A673 (cell line): ENCODE data around the gene KCNMA1. TPM values are rescaled to one million over a fixed set of nuclear protein-coding genes. Genes with fewer than 3 reads are reported as not detected.

Source experiments
- BruUV-seq: library from RNA; stranded (reverse); fragments of 400-500 nt; replicated peaks from 2 replicates; lab custom pipeline; 2021; lab: Mats Ljungman, UMichigan
- CTCF ChIA-PET: fragments of 300-600 bp; sonication (Branson Sonifier 250); formaldehyde crosslinking; loops from one replicate; lab custom pipeline; 2022; ENCODE audit warnings: antibody characterized with exemption; lab: Charles Lee
- POLR2A ChIA-PET: fragments of 300-600 bp; sonication (Branson Sonifier 250); formaldehyde crosslinking; loops from one replicate; lab custom pipeline; 2022; ENCODE audit warnings: antibody characterized with exemption; ENCODE audit not compliant: low non-redundant PET; lab: Charles Lee
- DNase-seq: peaks from one replicate; pipeline ENCODE4 v3.0.0-alpha.2; 2015; ENCODE audit warnings: low spot score
- H3K27ac ChIP-seq: fragments of 200-600 bp; sonication (generic); 2 replicates; pipeline ENCODE4 v1.5.1; 2016; ENCODE audit warnings: mixed run types, low read depth, mild to moderate bottlenecking, mixed read lengths, antibody characterized with exemption, low read length; ENCODE audit not compliant: poor library complexity, severe bottlenecking
- H3K27me3 ChIP-seq: fragments of 200-600 bp; sonication (generic); replicated peaks from 2 replicates; pipeline ENCODE4 v1.6.1; 2017; ENCODE audit warnings: mixed run types, low read depth, mild to moderate bottlenecking, mixed read lengths, antibody characterized with exemption, low read length; ENCODE audit not compliant: insufficient read depth, poor library complexity
- H3K36me3 ChIP-seq: fragments of 200-600 bp; sonication (generic); 2 replicates; pipeline ENCODE4 v1.6.1; 2016; ENCODE audit warnings: mixed run types, mild to moderate bottlenecking, mixed read lengths, antibody characterized with exemption, low read length; ENCODE audit not compliant: insufficient read depth, poor library complexity, severe bottlenecking
- H3K4me1 ChIP-seq: fragments of 200-600 bp; sonication (generic); 2 replicates; pipeline ENCODE4 v1.6.1; 2017; ENCODE audit warnings: mixed run types, mild to moderate bottlenecking, mixed read lengths, antibody characterized with exemption, low read length; ENCODE audit not compliant: insufficient read depth, poor library complexity, severe bottlenecking
- H3K4me3 ChIP-seq: fragments of 200-600 bp; sonication (generic); 2 replicates; pipeline ENCODE4 v1.5.1; 2016; ENCODE audit warnings: low read depth, mixed run types, mild to moderate bottlenecking, mixed read lengths, low read length; ENCODE audit not compliant: poor library complexity, severe bottlenecking
- H3K9me3 ChIP-seq: fragments of 200-600 bp; sonication (generic); 2 replicates; pipeline ENCODE4 v1.6.1; 2016; ENCODE audit warnings: mixed run types, low read depth, mild to moderate bottlenecking, mixed read lengths, antibody characterized with exemption, low read length; ENCODE audit not compliant: poor library complexity, severe bottlenecking
- CTCF ChIP-seq: fragments of 300-800, 200-600 bp; sonication (generic); conservative IDR thresholded peaks from 2 replicates; pipeline ENCODE4 v1.5.1; 2017; ENCODE audit warnings: low read depth, mild to moderate bottlenecking, antibody characterized with exemption, low read length, moderate library complexity, mixed read lengths
- EZH2 ChIP-seq: fragments of 200-600 bp; sonication (generic); IDR thresholded peaks from 2 replicates; pipeline ENCODE4 v1.6.1; 2017; ENCODE audit warnings: borderline replicate concordance, low read depth, mild to moderate bottlenecking, mixed read lengths, antibody characterized with exemption, low read length; ENCODE audit not compliant: poor library complexity, severe bottlenecking
- intact Hi-C: fragments of 100-400 bp; cut with micrococcal nuclease; formaldehyde crosslinking; loops from one replicate; pipeline ENCODE4 v1.10.0; 2022; ENCODE audit not compliant: unreplicated experiment
- total RNA-seq: library from RNA; stranded (reverse); gene quantifications from 2 replicates; pipeline ENCODE4 v1.2.3, GENCODE V29; 2021

KCNMA1 gene
- total RNA-seq, 1 experiment from 2014 or later, result 0.84 TPM

GRCh38 chr10:77197544-77197943 is 440.1 kb downstream of the KCNMA1 start:
- no peak overlapping the region for H3K27ac ChIP-seq
- H3K4me1 ChIP-seq, result no peaks in the 10 kb centered on the region
- CTCF ChIA-PET, result no interaction called here
- TF ChIP-seq CTCF, result no peak
- no peak for TF ChIP-seq EZH2
- intact Hi-C loops, result no loop called here
- POLR2A ChIA-PET, result no interaction called here
- no TSS peak for BruUV-seq
- H3K36me3 ChIP-seq, result no peaks in the 10 kb centered on the region
- DNase-seq, result no peak
- peaks cover 45% of the 10 kb centered on the region for H3K27me3 ChIP-seq
- no peak overlapping the region for H3K4me3 ChIP-seq
- H3K9me3 ChIP-seq, result no peaks in the 10 kb centered on the region

- Histone ChIP-seq H3K27ac (no peak overlapping the region), H3K27me3 (peaks cover 49% of the 10 kb centered on the region), H3K9me3 (no peaks in the 10 kb centered on the region), H3K4me3 (no peak overlapping the region), H3K36me3 (no peaks in the 10 kb centered on the region), H3K4me1 (no peaks in the 10 kb centered on the region)
- intact Hi-C loops, result no loop called here
- ChIA-PET CTCF (no interaction called here), POLR2A (no interaction called here)
- TF ChIP-seq EZH2 (no peak), CTCF (no peak)
- DNase-seq, result no peak
- BruUV-seq, result no TSS peak
Observed at GRCh38 chr10:77196614-77197013, 441.0 kb downstream of the KCNMA1 start.

GRCh38 chr10:77195101-77195500 is 442.5 kb downstream of the KCNMA1 start:
- TF ChIP-seq CTCF (no peak), EZH2 (no peak)
- CTCF ChIA-PET, result no interaction called here

More at GRCh38 chr10:77195101-77195500, 442.5 kb downstream of the KCNMA1 start:
- no TSS peak for BruUV-seq
- Histone ChIP-seq H3K27ac (no peak overlapping the region), H3K4me1 (no peaks in the 10 kb centered on the region), H3K36me3 (no peaks in the 10 kb centered on the region), H3K9me3 (no peaks in the 10 kb centered on the region), H3K4me3 (no peak overlapping the region), H3K27me3 (peaks cover 49% of the 10 kb centered on the region)
- DNase-seq, result no peak
- POLR2A ChIA-PET, result no interaction called here
- intact Hi-C loops, result no loop called here
